Measurements from ENCODE around the gene BRDT. TPM values are rescaled to one million over a fixed set of nuclear protein-coding genes. Genes with fewer than 3 reads are reported as not detected.

Gene BRDT
- total RNA-seq, 1 donor from 2014 or later, result not detected

DNA sequence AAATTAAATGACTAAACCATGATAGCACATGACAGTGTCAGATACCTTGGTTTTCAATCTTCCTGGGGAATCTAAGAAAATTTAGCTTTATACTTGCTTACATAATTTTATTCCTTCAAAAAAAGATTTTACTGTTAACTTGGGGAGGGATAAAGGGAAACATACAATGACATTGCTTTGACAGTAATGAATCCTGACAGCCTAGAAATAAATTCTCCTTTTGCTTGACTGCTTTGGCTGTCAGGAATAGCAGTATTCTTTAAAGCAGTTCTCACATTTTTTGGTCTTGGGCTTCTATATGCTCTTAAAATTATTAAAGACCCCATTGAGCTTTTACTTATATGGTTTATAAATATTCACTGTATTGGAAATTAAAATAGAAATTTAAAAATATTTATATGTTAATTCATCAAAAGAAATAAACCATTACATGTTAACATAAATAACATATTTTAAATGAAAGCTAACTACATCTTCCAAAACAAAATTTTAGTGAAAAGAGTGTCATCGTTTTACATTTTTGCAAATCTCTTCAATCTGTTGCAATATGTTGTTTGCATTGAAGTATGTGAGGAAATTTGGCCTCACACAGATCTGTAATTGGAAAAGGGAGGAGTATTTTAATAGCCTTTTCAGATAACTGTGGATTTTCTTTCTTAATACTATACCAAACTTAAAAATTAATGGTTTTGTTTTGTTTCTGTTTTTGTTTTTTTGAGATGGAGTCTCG, 96.7 kb downstream of the BRDT start:
- H3K4me3 Mint-ChIP-seq, result no peak overlapping the region
- no peak for DNase-seq (ENCODE audit: low spot score)
- H3K4me1 Mint-ChIP-seq (ENCODE audit: low read depth), result no peaks in the 10 kb centered on the region
- no peaks in the 10 kb centered on the region for H3K36me3 Mint-ChIP-seq (ENCODE audit: low read depth)
- H3K27ac Mint-ChIP-seq, result no peak overlapping the region
- intact Hi-C loops (cut with micrococcal nuclease), result no loop called here
- H3K27me3 Mint-ChIP-seq (ENCODE audit: insufficient read depth), result peaks cover 2% of the 10 kb centered on the region
- H3K9me3 Mint-ChIP-seq, result no peaks in the 10 kb centered on the region

GRCh38 chr1:92051948-92052347, 102.7 kb downstream of the BRDT start:
- H3K36me3 Mint-ChIP-seq (ENCODE audit: low read depth), result no peaks in the 10 kb centered on the region
- H3K27ac Mint-ChIP-seq, result no peak overlapping the region
- H3K9me3 Mint-ChIP-seq, result no peaks in the 10 kb centered on the region
- intact Hi-C loops (cut with micrococcal nuclease), result no loop called here
- H3K4me1 Mint-ChIP-seq (ENCODE audit: low read depth), result no peaks in the 10 kb centered on the region
- DNase-seq (ENCODE audit: low spot score), result no peak
- no peak overlapping the region for H3K4me3 Mint-ChIP-seq
- H3K27me3 Mint-ChIP-seq (ENCODE audit: insufficient read depth), result peaks cover 4% of the 10 kb centered on the region

Other genes with a start within 250 kb of the BRDT start
- 8.9 and 11.8 TPM in 2 replicates for gene TGFBR3, start 63.2 kb upstream of the BRDT start, total RNA-seq
- gene EPHX4, start 80.6 kb downstream of the BRDT start, total RNA-seq, result 1.0 and 1.2 TPM in 2 replicates
- gene SETSIP, start 126.0 kb downstream of the BRDT start, total RNA-seq, result not detected in 2 replicates
- gene BTBD8, start 130.9 kb downstream of the BRDT start, total RNA-seq, result 0.91 and 1.0 TPM in 2 replicates

All from activated T-helper 1 cell treated with anti-CD3 and anti-CD28 coated beads, Interleukin-12 subunit alpha, Interleukin-12 subunit beta, Interleukin-2, Interleukin-4 antibody, amounts not matched to agents 30 ng/mL and 10 ng/mL and 1 ng/mL, durations not matched to agents 14 hours and 24 hours and 36 hours (primary cell).